ENCODE data around the gene CCDC18.

CCDC18 gene

GRCh38 chr1:93257889-93258288, 77.4 kb downstream of the CCDC18 start:
- TF ChIP-seq FOXP2 (optimal IDR thresholded peaks at IDR 0.05; ENCODE audit: borderline replicate concordance, extremely low read depth, extremely low read length, insufficient read depth) (no peak), SIN3A (IDR thresholded peaks at IDR 0.05; ENCODE audit: borderline replicate concordance, insufficient read depth, low read length) (no peak), POLR2AphosphoS5 (IDR thresholded peaks at IDR 0.05; ENCODE audit: low read depth, low read length) (no peak), REST (IDR thresholded peaks at IDR 0.05; ENCODE audit: insufficient read depth in 1 of 2, low read depth in 2 of 2, low read length in 2 of 2) (no peak), TAF1 (IDR thresholded peaks at IDR 0.05; ENCODE audit: borderline replicate concordance, insufficient read depth, low read length) (no peak)

- TF ChIP-seq REST (IDR thresholded peaks at IDR 0.05; ENCODE audit: insufficient read depth in 1 of 2, low read depth in 2 of 2, low read length in 2 of 2) (no peak), SIN3A (IDR thresholded peaks at IDR 0.05; ENCODE audit: borderline replicate concordance, insufficient read depth, low read length) (no peak), POLR2AphosphoS5 (IDR thresholded peaks at IDR 0.05; ENCODE audit: low read depth, low read length) (no peak), TAF1 (IDR thresholded peaks at IDR 0.05; ENCODE audit: borderline replicate concordance, insufficient read depth, low read length) (no peak), FOXP2 (optimal IDR thresholded peaks at IDR 0.05; ENCODE audit: borderline replicate concordance, extremely low read depth, extremely low read length, insufficient read depth) (no peak)
These were observed 82.1 kb downstream of the CCDC18 start for GRCh38 chr1:93262645-93263044.

- no peak for TF ChIP-seq TAF1 (IDR thresholded peaks at IDR 0.05; ENCODE audit: borderline replicate concordance, insufficient read depth, low read length)
- no peak for TF ChIP-seq REST (IDR thresholded peaks at IDR 0.05; ENCODE audit: insufficient read depth in 1 of 2, low read depth in 2 of 2, low read length in 2 of 2)
- TF ChIP-seq POLR2AphosphoS5 (IDR thresholded peaks at IDR 0.05; ENCODE audit: low read depth, low read length): no peak
- TF ChIP-seq FOXP2 (optimal IDR thresholded peaks at IDR 0.05; ENCODE audit: borderline replicate concordance, extremely low read depth, extremely low read length, insufficient read depth): no peak
- TF ChIP-seq SIN3A (IDR thresholded peaks at IDR 0.05; ENCODE audit: borderline replicate concordance, insufficient read depth, low read length): no peak
These were observed 95.2 kb downstream of the CCDC18 start for GRCh38 chr1:93275634-93276295.

GRCh38 chr1:93283496-93283895, 103.0 kb downstream of the CCDC18 start:
- TF ChIP-seq FOXP2 (optimal IDR thresholded peaks at IDR 0.05; ENCODE audit: borderline replicate concordance, extremely low read depth, extremely low read length, insufficient read depth) (no peak), SIN3A (IDR thresholded peaks at IDR 0.05; ENCODE audit: borderline replicate concordance, insufficient read depth, low read length) (no peak), TAF1 (IDR thresholded peaks at IDR 0.05; ENCODE audit: borderline replicate concordance, insufficient read depth, low read length) (no peak), REST (IDR thresholded peaks at IDR 0.05; ENCODE audit: insufficient read depth in 1 of 2, low read depth in 2 of 2, low read length in 2 of 2) (no peak), POLR2AphosphoS5 (IDR thresholded peaks at IDR 0.05; ENCODE audit: low read depth, low read length) (no peak)
